GM12872 (cell line): ENCODE results near the gene APBA3.

Experiments
- CTCF ChIP-seq: IDR thresholded peaks from 3 replicates; pipeline ENCODE4 v1.5.1; 2011; ENCODE audit warnings: low read depth, mild to moderate bottlenecking, low read length, moderate library complexity; ENCODE audit not compliant: insufficient read depth

Gene APBA3

GRCh38 chr19:3785451-3785937 lies 24.0 kb upstream of the APBA3 start:
- no peak for TF ChIP-seq CTCF

- no peak for TF ChIP-seq CTCF
Observed at GRCh38 chr19:3784607-3785450, 23.3 kb upstream of the APBA3 start.

GRCh38 chr19:3783660-3784584 lies 22.4 kb upstream of the APBA3 start:
- peak; percentile 38 for TF ChIP-seq CTCF

GRCh38 chr19:3782903-3783302 lies 21.4 kb upstream of the APBA3 start:
- no peak for TF ChIP-seq CTCF

GRCh38 chr19:3782330-3782729 lies 20.8 kb upstream of the APBA3 start:
- TF ChIP-seq CTCF: no peak

- TF ChIP-seq CTCF: no peak
Observed at GRCh38 chr19:3781603-3782002, 20.1 kb upstream of the APBA3 start.

- TF ChIP-seq CTCF: no peak
Observed at GRCh38 chr19:3780786-3781304, 19.4 kb upstream of the APBA3 start.
